PC-3 (cell line): ENCODE measurements around the gene ECHS1.

Source experiments
- CTCF ChIP-seq: fragments of 300-600 bp; sonication (generic); conservative IDR thresholded peaks from 2 replicates; pipeline ENCODE4 v1.5.1; 2017; ENCODE audit warnings: antibody characterized with exemption, low read depth, mild to moderate bottlenecking, low read length
- EZH2 ChIP-seq: fragments of 300-600 bp; sonication (generic); IDR thresholded peaks from one replicate; pipeline ENCODE4 v1.6.1; 2017; ENCODE audit warnings: antibody characterized with exemption, mild to moderate bottlenecking, low read length; ENCODE audit not compliant: unreplicated experiment

GRCh38 chr10:133341983-133342382 lies 31.2 kb downstream of the ECHS1 start:
- TF ChIP-seq CTCF (no peak), EZH2 (no peak)
